ENCODE measurements around the gene SQSTM1. TPM values are rescaled to one million over a fixed set of nuclear protein-coding genes. Genes with fewer than 3 reads are reported as not detected.

SQSTM1 gene
- total RNA-seq, 2 experiments from 2014 or later: 58.5 to 81.1 TPM

- H2AFZ ChIP-seq (ENCODE audit: low read length): no peak overlapping the region
- POLR2A ChIA-PET: interaction anchor here (1.2 kb wide), 1 partner anchor 34 kb away, joined by 4 read pairs; no protein-coding TSS in a partner anchor
- H3K4me3 ChIP-seq (ENCODE audit: low read depth, low read length, poor library complexity, severe bottlenecking): no peak overlapping the region
- no TSS peak for BruUV-seq (replicated peaks)
- H3K79me2 ChIP-seq (ENCODE audit: insufficient read depth, low read depth, low read length): no peaks in the 10 kb centered on the region
- H3K4me2 ChIP-seq (ENCODE audit: low read length): no peak overlapping the region
- CTCF ChIA-PET (ENCODE audit: unreplicated experiment): no interaction called here
- H3K4me1 ChIP-seq (ENCODE audit: insufficient read depth, low read length, poor library complexity, severe bottlenecking): peaks cover under 1% of the 10 kb centered on the region
- H4K20me1 ChIP-seq (ENCODE audit: insufficient read depth, low read length): no peaks in the 10 kb centered on the region
- H3K27ac ChIP-seq (ENCODE audit: low read depth, low read length, poor library complexity, severe bottlenecking): no peak overlapping the region
- no peaks in the 10 kb centered on the region for H3K9me3 ChIP-seq (ENCODE audit: low read length)
- H3K9me2 ChIP-seq (ENCODE audit: insufficient read depth, low read length): no peaks in the 10 kb centered on the region
- peaks cover 78% of the 10 kb centered on the region for H3K36me3 ChIP-seq (ENCODE audit: insufficient read depth, low read length)
- no peak for TF ChIP-seq EZH2phosphoT487 (IDR thresholded peaks at IDR 0.05; ENCODE audit: borderline replicate concordance, low read depth, low read length)
- no peak for TF ChIP-seq CTCF (conservative IDR thresholded peaks at IDR 0.05; ENCODE audit: low read length)
- intact Hi-C loops (cut with micrococcal nuclease; ENCODE audit: unreplicated experiment): no loop called here
- no peak for DNase-seq (ENCODE audit: low spot score)
Measured at GRCh38 chr5:179872055-179872827, 51.5 kb downstream of the SQSTM1 start.

- ChIA-PET CTCF (ENCODE audit: unreplicated experiment) (interaction anchor here (0.6 kb wide), 1 partner anchor 1051 kb away, joined by 3 read pairs; no protein-coding TSS in a partner anchor), POLR2A (interaction anchor here (1.2 kb wide), 1 partner anchor 33 kb away, joined by 4 read pairs; no protein-coding TSS in a partner anchor)
- Histone ChIP-seq H3K4me3 (ENCODE audit: low read depth, low read length, poor library complexity, severe bottlenecking) (no peak overlapping the region), H3K9me2 (ENCODE audit: insufficient read depth, low read length) (no peaks in the 10 kb centered on the region), H2AFZ (ENCODE audit: low read length) (no peak overlapping the region), H3K9me3 (ENCODE audit: low read length) (no peaks in the 10 kb centered on the region), H3K4me2 (ENCODE audit: low read length) (no peak overlapping the region), H3K27ac (ENCODE audit: low read depth, low read length, poor library complexity, severe bottlenecking) (no peak overlapping the region), H4K20me1 (ENCODE audit: insufficient read depth, low read length) (no peaks in the 10 kb centered on the region), H3K36me3 (ENCODE audit: insufficient read depth, low read length) (peaks cover 75% of the 10 kb centered on the region), H3K79me2 (ENCODE audit: insufficient read depth, low read depth, low read length) (no peaks in the 10 kb centered on the region), H3K4me1 (ENCODE audit: insufficient read depth, low read length, poor library complexity, severe bottlenecking) (no peaks in the 10 kb centered on the region)
- BruUV-seq (replicated peaks): no TSS peak
- TF ChIP-seq EZH2phosphoT487 (IDR thresholded peaks at IDR 0.05; ENCODE audit: borderline replicate concordance, low read depth, low read length) (no peak), CTCF (conservative IDR thresholded peaks at IDR 0.05; ENCODE audit: low read length) (no peak)
- DNase-seq (ENCODE audit: low spot score): no peak
- intact Hi-C loops (cut with micrococcal nuclease; ENCODE audit: unreplicated experiment): no loop called here
Measured at GRCh38 chr5:179872828-179873575, 52.3 kb downstream of the SQSTM1 start.

All from OCI-LY7 (cell line).